ENCODE data around the gene DYSF. TPM values are rescaled to one million over a fixed set of nuclear protein-coding genes. Genes with fewer than 3 reads are reported as not detected.

Gene DYSF
- polyA plus RNA-seq, 1 donor (not counting 4 experiments of a cell fraction or from before 2014, with no cell fraction given) = 8.2 TPM

GRCh38 chr2:71419976-71420375, 33.4 kb upstream of the DYSF start:
- H4K20me1 ChIP-seq (ENCODE audit: control insufficient read depth, extremely low read depth, insufficient read depth, low read length) = no peaks in the 10 kb centered on the region
- H3K4me1 ChIP-seq (ENCODE audit: control insufficient read depth, extremely low read depth, insufficient read depth, low read length) = peaks cover 6% of the 10 kb centered on the region
- no peak overlapping the region for H3K4me3 ChIP-seq (ENCODE audit: control insufficient read depth in 2 of 3, extremely low read depth in 1 of 3, insufficient read depth in 2 of 3, low read depth in 1 of 3, low read length in 3 of 3)
- no peak overlapping the region for H3K27ac ChIP-seq (ENCODE audit: control insufficient read depth, insufficient read depth, low read length)
- no peak for DNase-seq (ENCODE audit: low read depth, low spot score)
- H3K9me3 ChIP-seq (ENCODE audit: control insufficient read depth, low read depth, low read length) = no peaks in the 10 kb centered on the region
- FAIRE-seq = no peak
- H3K27me3 ChIP-seq (ENCODE audit: control insufficient read depth, extremely low read depth, insufficient read depth, low read length) = no peaks in the 10 kb centered on the region
- H3K79me2 ChIP-seq (ENCODE audit: control insufficient read depth, insufficient read depth, low read length) = no peaks in the 10 kb centered on the region
- H3K4me2 ChIP-seq (ENCODE audit: control insufficient read depth, extremely low read depth, insufficient read depth, low read depth, low read length) = no peak overlapping the region
- dilution Hi-C loops (cut with MboI; ENCODE audit: extremely low pct_ligation_motif_present, low sequenced_read_pairs) = no loop called here
- H3K9me1 ChIP-seq (ENCODE audit: control insufficient read depth, extremely low read depth, insufficient read depth, low read length) = no peaks in the 10 kb centered on the region
- peaks cover 8 to 11% of the 10 kb centered on the region in 2 experiments for H3K36me3 ChIP-seq (ENCODE audit: control insufficient read depth in 2 of 2, extremely low read depth in 1 of 2, insufficient read depth in 2 of 2, low read length in 2 of 2)
- no peak overlapping the region for H2AFZ ChIP-seq (ENCODE audit: control insufficient read depth, low read length)
- H3K9ac ChIP-seq (ENCODE audit: control insufficient read depth, extremely low read depth, insufficient read depth, low read length) = no peak overlapping the region
- TF ChIP-seq EZH2 (IDR thresholded peaks at IDR 0.05; ENCODE audit: low read length) = no peak
- TF ChIP-seq CTCF (optimal IDR thresholded peaks at IDR 0.05 in 1 of 3, IDR thresholded peaks at IDR 0.05 in 1 of 3, conservative IDR thresholded peaks at IDR 0.05 in 1 of 3; ENCODE audit: extremely low read depth in 1 of 3, insufficient read depth in 2 of 3, low read length in 3 of 3) = no peak

GRCh38 chr2:71422786-71423185, 30.6 kb upstream of the DYSF start:
- FAIRE-seq = no peak
- no peaks in the 10 kb centered on the region for H3K79me2 ChIP-seq (ENCODE audit: control insufficient read depth, insufficient read depth, low read length)
- H3K9me1 ChIP-seq (ENCODE audit: control insufficient read depth, extremely low read depth, insufficient read depth, low read length) = no peaks in the 10 kb centered on the region

More at GRCh38 chr2:71422786-71423185, 30.6 kb upstream of the DYSF start:
- dilution Hi-C loops (cut with MboI; ENCODE audit: extremely low pct_ligation_motif_present, low sequenced_read_pairs) = no loop called here
- Histone ChIP-seq H3K36me3 (ENCODE audit: control insufficient read depth in 2 of 2, extremely low read depth in 1 of 2, insufficient read depth in 2 of 2, low read length in 2 of 2) (peaks cover 11 to 13% of the 10 kb centered on the region in 2 experiments), H3K4me3 (ENCODE audit: control insufficient read depth in 2 of 3, extremely low read depth in 1 of 3, insufficient read depth in 2 of 3, low read depth in 1 of 3, low read length in 3 of 3) (no peak overlapping the region), H3K9me3 (ENCODE audit: control insufficient read depth, low read depth, low read length) (no peaks in the 10 kb centered on the region), H3K4me2 (ENCODE audit: control insufficient read depth, extremely low read depth, insufficient read depth, low read depth, low read length) (no peak overlapping the region), H3K4me1 (ENCODE audit: control insufficient read depth, extremely low read depth, insufficient read depth, low read length) (peaks cover 2% of the 10 kb centered on the region), H2AFZ (ENCODE audit: control insufficient read depth, low read length) (no peak overlapping the region), H3K27ac (ENCODE audit: control insufficient read depth, insufficient read depth, low read length) (no peak overlapping the region), H3K9ac (ENCODE audit: control insufficient read depth, extremely low read depth, insufficient read depth, low read length) (no peak overlapping the region), H4K20me1 (ENCODE audit: control insufficient read depth, extremely low read depth, insufficient read depth, low read length) (no peaks in the 10 kb centered on the region), H3K27me3 (ENCODE audit: control insufficient read depth, extremely low read depth, insufficient read depth, low read length) (no peaks in the 10 kb centered on the region)
- DNase-seq (ENCODE audit: low read depth, low spot score) = no peak
- TF ChIP-seq EZH2 (IDR thresholded peaks at IDR 0.05; ENCODE audit: low read length) = no peak
- no peak for TF ChIP-seq CTCF (optimal IDR thresholded peaks at IDR 0.05 in 1 of 3, IDR thresholded peaks at IDR 0.05 in 1 of 3, conservative IDR thresholded peaks at IDR 0.05 in 1 of 3; ENCODE audit: extremely low read depth in 1 of 3, insufficient read depth in 2 of 3, low read length in 3 of 3)

Measured in keratinocyte (primary cell).